Astrocyte of the spinal cord (primary cell): ENCODE results near the gene LOXHD1.

ENCODE experiments used
- DNase-seq: peaks from one replicate; pipeline ENCODE4 v3.0.0; 2011; ENCODE audit warnings: low read depth, low spot score
- H3K4me3 ChIP-seq: 2 replicates; pipeline ENCODE4 v1.5.1; 2011; ENCODE audit warnings: low read depth, mild to moderate bottlenecking, low read length, moderate library complexity
- CTCF ChIP-seq: IDR thresholded peaks from 2 replicates; pipeline ENCODE4 v1.5.1; 2012; ENCODE audit warnings: low read depth, mild to moderate bottlenecking, low read length, inconsistent platforms
- in situ Hi-C: cut with HindIII; loops from 2 replicates; pipeline ENCODE4 v1.10.0; 2017; ENCODE audit warnings: low sequenced_read_pairs

Gene LOXHD1

GRCh38 chr18:46468426-46469180 is 188.4 kb downstream of the LOXHD1 start:
- in situ Hi-C loops = no loop called here
- TF ChIP-seq CTCF = no peak
- DNase-seq = no peak

DNA sequence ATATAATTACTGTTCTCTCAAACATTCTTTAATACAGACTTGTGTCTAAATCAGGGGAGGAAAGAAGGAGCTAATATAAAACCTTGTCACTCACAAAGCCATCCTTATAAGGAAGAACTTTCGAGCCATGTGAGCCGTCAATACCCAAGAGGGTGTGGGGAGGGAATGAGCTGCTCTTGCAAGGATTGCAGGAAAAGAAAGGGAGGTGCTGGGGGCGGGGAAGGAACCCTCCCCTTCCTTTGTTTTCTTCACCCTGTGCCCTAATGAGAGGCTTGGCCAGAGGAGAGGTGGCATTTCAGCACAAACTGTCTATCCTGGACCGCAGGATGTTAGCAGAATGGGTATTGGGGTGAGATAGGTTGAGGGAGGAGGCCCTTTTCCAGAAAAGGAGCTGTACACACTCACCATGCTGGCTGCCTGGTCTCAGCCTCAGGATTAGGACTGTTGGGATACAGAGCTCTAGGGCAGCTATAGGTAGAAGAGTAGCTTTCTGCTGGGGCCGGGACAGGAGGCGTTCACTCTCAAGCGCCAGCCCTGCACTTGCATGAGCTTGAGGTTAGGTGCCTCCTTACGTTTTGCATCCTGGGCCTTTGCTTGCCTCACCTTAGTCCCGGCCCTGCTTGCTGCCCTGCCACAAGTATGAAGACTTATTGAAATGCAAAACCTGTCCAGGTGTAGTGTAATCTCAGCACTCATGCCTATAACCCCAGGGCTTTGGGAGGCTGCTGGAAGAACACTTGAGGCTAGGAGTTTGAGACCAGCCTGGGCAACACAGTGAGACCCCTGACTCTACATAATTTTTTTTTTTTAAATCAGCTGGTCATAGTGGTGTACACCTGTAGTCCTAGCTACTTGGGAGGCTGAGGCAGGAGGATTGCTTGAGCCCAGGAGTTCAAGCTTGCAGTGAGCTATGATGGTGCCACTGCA is 190.5 kb downstream of the LOXHD1 start:
- DNase-seq = no peak
- in situ Hi-C loops = no loop called here
- no peak overlapping the region for H3K4me3 ChIP-seq
- TF ChIP-seq CTCF = no peak

More at GRCh38 chr18:46468426-46469180, 188.4 kb downstream of the LOXHD1 start:
- no peak overlapping the region for H3K4me3 ChIP-seq

- DNase-seq = no peak
- no peak overlapping the region for H3K4me3 ChIP-seq
- TF ChIP-seq CTCF = peak; percentile 43
- in situ Hi-C loops = no loop called here
These were observed 191.9 kb downstream of the LOXHD1 start for GRCh38 chr18:46464926-46465655.

GRCh38 chr18:46462523-46462922 is 194.5 kb downstream of the LOXHD1 start:
- no peak overlapping the region for H3K4me3 ChIP-seq
- in situ Hi-C loops = no loop called here
- TF ChIP-seq CTCF = no peak
- DNase-seq = no peak

DNA sequence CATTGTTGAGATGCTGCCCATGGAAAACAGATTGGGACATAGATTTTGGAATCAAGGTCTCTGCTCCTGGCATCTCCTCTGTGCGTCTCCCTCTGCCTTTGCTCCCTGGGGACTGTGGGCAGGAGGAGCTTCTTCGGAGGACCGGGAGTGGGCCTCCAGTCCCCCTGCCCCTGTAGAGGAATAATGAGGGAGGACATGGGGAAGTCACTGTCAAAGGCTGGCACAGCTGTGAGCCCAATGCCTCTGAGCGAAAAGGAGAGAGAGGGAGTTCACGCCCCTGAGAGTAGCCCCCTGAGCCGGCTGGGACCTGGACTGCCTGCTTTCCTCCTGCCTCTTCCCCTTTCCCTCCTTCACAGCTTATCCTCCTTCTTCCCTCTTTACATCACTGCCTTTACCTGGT is 195.0 kb downstream of the LOXHD1 start:
- no peak for DNase-seq
- in situ Hi-C loops = no loop called here
- TF ChIP-seq CTCF = no peak
- no peak overlapping the region for H3K4me3 ChIP-seq

DNA sequence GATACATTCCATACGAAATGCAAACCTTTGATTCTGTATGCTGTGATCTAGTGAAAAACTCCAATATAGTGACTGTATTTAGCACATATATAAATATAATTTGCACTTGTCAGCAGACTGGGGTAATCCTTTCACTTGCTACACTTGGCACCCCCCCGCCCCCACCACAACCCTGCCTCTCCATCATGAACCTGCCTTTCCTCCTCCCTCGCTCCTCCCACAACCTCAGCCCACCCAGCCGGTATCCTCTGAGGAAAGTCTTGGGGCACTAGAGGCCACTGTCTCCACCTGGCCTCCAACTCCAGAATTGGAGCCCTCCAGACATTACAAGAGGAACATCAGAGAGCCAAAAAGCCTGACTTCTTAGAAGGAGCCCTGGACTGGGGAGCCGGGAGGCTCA is 196.3 kb downstream of the LOXHD1 start:
- no peak overlapping the region for H3K4me3 ChIP-seq
- DNase-seq = no peak
- in situ Hi-C loops = no loop called here
- no peak for TF ChIP-seq CTCF
